Hematopoietic multipotent progenitor cell treated with erythropoietin and hydrocortisone succinate and interleukin-3 and kit ligand, for 17 days (in vitro differentiated cells): Measurements from ENCODE around the gene MED13L.
A peak's percentile ranks its signal among the peaks of the same experiment; 100 is the strongest.
"Not testable (repeated sequence)": the region's sequence is repeated elsewhere in the genome, so short reads cannot be mapped to it uniquely, and the experiment has no call there.

Experiments
- DNase-seq: peaks from one replicate; pipeline ENCODE4 v3.0.0-alpha.2; 2015; ENCODE audit warnings: low spot score

The MED13L gene

DNA sequence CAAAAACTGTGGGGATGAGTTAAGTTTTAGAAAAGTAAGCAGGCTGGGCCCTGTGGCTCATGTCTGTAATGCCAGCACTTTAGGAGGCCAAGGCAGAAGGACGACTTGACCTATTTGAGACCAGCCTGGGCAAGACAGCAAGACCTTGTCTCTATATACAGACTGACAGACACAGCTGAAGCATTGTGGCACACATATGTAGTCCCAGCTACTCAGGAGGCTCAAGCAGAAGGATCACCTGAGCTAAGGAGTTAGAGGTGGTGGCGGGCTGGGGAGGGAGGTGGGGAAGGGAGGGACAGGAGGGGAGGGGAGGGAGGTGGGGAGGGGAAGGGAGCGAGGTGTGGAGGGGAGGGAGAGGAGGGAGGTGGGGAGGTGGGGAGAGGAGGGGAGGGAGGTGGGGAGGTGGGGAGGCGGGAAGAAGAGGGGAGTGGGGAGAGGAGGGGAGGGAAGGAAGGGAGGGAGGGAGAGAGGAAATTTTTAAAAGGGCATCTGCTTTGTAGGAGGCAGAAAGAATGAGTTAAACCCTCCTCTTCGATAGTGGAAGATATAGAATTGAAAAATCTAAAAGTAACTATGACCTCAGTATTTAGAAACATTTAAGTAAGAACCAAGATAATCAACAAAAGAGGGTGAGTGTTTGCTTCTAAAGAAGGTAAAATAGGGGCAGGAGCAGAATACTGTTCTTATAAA, 30.9 kb downstream of the MED13L start:
- no peak for DNase-seq

DNA sequence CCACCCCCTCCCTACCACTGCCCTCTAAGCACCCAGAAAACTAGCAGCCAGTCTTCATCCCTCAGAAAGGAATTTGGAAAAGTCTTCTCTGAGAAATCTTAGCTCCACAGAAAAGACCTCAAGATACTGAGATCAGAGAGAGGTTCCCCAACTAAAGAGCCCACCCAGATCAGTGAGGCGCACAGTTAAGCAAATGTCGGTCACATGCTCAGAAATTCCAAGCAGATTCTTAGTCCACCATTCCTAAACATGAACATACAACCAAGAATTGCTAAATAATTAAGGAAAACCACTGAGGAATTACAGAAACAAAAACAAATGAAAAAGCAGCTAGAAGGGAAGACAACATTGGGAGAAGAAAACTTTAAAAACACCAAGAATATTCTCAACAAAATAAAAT, 32.3 kb downstream of the MED13L start:
- no peak for DNase-seq

DNA sequence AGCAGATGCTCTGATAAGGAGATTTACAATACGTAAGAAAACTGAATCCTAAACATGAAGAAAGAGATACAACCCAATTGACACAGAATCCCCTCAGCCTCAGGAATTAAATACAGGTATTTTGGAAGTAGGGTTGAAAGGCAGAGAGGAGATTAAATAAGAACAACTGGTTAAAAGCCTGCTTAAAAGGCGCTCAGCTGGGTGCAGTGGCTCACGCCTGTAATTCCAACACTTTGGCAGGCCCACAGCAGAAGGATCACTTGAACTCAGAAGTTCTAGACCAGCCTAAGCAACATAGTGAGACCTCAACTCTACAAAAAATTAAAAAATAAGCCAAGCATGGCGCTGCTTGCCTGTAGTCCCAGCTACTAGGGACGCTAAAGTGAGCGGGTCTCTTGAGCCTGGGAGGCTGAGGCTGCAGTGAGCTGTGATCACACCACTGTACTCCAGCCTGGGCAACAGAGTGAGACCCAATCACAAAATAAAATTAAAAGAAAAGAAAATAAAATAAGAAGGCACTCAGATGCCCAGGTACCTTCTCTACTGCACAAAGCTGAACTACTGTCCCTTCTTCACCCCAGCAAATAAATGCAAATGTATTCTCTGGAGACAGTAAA, 32.9 kb downstream of the MED13L start:
- no peak for DNase-seq

DNA sequence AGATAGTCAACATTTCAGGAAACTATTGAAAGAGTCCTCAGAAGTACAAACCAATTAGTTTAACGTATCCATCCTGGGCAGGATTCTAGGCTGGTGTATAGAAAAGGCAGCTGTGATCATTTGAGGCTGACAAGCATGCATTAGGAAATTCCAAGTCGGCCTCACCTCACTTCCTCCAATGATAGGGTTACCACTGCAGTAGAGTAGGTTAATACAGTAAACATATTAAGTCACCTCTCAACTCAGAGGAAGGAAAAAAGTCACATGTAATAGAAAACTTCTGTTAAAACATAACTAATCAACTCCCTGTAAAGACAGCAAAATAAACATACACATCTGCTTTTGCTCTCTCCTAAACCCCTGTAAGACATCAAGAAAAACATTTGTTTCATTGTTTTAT, 33.5 kb downstream of the MED13L start:
- no peak for DNase-seq

DNA sequence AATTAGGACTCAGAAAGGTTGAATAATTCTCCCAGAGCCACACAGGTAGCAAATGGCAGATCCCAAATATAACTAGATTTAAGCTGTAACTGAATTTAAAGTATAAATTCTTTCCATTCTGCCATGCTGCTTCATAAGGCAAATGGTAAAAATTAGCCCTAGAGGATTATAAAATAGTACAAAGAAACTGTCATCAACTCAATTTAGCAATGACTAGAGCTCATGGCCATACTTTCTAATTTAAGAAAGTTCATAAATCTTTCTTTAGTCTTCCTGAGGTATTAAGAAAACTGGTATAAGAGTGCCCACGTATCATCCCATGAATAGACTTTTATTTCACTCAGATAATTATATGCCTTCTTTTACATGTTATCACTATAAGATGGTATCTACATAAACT, 34.8 kb downstream of the MED13L start:
- no peak for DNase-seq

DNA sequence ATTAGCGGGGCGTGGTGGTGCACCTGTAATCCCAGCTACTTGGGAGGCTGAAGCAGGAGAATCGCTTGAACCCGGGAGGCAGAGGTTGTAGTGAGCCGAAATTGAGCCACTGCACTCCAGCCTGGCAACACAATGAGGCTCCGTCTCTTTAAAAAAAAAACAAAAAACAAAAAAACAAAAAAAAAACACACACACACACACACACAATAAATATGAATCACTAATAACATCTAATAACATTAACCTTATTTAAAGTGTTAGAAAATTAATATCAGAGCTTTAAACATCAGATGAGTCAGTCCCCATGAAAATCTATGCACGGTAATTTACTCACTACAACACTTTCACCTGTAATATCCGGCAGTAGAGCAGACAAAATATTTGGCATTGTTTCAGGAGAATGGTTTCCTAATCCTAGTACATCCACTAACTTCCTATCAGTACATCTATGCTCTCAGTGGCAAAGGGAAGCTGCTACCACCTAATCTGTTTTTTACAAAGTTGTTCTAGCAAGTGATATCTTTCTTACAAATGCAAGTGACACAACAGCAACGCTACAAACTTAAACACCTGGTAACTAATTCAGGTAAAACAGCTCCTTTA, 36.2 kb downstream of the MED13L start:
- no peak for DNase-seq

DNA sequence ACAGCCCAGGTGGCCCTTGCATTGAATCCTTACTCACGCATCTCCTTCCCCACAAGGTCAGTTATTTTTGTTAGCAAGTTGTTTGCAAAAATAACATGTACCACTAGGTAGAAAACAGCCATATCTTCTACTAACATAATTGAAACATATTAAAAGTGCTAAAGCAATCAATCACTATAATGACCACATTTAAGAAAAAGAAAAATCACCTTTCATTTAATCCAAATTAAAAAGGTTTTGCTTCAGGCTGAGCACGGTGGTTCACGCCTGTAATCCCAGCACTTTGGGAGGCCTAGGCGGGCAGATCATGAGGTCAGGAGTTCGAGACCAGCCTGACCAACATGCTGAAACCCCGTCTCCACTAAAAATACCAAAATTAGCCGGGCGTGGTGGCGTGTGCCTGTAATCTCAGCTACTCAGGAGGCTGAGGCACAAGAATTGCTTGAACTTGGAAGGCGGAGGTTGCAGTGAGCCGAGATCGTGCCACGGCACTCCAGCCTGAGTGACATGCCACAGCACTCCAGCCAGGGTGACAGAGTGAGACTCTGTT, 38.8 kb downstream of the MED13L start:
- DNase-seq = not testable (repeated sequence)

DNA sequence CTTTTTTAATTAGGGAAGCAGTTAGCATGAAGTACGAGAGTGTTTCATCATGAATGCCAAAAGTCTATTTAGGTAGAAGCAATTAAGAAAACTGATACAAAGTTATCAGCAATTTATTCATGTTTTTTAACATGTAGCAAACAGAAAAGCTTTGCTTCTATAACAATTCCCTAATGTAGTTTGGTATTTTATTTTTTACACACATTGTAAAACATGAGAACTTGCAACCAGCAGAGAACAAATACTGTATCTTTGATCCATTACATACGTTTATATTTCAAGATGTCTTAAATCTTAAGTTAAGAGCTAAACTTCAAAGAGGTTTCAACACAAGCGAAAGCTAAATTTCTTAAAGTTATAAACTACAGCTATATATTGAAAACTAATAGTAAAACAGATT, 39.3 kb downstream of the MED13L start:
- DNase-seq = no peak

DNA sequence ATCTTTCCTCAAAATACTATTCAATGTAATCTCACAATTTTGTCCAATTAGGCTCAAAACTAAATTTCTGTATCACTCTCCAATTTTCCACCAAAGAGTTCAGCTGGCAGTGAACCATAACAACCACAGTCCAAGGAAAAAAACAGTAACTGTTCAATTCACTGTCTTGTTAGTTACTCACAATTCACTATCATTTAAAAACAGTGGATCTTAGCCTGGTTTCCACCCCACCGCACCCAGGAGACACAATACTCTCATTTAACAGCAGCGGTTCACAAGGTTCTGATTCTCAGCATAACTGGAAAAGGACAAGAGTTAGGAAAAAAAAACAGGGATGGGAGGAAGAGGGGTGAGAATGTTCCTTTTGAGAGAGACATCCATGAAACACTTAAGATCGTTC, 40.5 kb downstream of the MED13L start:
- DNase-seq = no peak

DNA sequence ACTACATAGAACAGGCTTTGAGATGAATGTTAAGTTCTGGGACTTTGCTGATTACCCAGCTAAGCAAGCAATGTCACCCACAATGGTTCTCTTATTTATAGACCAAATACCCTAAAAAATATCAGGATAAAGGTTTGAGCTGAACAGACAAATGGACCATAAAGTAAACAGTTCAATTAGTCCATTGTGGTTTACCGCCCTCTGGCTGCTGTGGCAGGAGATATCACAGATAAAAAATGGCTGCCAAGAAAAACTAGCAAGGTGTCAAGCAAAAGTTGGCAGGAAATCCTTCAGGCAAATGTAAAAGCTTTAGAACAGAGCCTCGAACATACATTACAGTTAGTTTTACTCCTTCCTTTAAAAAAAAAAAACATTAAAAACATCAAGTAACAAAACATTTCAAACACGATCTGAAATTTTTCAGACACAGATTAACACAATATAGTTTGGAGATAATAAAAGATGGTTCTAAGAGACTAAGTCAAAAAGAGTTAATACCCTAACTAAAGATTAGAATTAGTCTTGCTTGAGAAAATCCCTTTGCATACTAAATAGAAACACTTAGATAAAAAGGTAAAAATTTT, 41.3 kb downstream of the MED13L start:
- peak; percentile 86 for DNase-seq

DNA sequence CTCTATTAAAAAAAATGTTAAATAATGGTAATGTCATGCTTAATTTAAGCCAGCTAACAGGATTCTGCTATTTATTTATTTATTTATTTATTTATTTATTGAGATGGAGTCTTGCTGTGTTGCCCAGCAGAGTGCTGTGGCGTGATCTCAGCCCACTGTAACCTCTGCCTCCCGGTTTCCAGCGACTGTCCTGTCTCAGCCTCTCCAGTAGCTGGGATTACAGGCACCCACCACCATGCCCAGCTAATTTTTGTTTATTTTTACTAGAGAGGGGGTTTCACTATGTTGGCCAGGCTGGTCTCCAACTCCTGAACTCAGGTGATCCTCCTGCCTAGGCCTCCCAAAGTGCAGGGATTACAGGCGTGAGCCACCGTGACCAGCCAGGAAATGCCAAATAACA, 43.3 kb downstream of the MED13L start:
- DNase-seq = not testable (repeated sequence)

DNA sequence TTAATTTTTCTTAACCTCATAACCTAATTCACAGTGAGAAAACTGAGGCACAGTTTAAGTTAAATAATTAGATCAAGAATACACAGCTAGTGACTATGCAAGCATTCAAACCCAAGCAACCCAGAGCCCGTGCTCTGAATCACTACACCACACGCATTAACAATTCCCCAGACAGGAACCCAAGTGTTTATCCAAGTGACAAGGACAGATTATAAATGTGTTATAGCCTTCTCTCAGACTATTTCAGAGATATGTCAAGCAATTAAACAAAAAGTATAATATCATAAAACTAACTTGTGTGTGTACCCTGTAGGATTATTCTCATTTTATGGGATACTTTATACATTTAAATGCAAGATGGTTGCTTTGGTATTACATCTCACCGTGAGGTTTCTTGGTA, 43.8 kb downstream of the MED13L start:
- DNase-seq = no peak

DNA sequence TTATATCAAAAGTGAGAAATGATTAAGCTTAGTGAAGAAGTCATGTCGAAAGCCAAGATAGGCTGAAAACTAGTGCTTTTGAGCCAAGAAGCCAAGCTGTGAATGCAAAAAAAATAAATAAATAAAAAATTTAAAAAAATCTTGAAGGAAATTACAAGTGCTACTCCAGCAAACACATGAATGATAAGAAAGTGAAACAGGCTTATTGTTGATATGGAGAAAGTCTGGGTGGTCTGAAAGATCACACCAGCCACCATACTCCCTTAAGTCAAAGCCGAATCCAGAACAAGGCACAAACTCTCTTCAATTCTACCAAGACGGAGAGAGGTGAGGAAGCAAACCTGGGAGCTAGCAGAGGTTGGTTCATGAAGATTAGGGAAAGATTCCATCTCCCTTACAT, 49.7 kb downstream of the MED13L start:
- DNase-seq = no peak

DNA sequence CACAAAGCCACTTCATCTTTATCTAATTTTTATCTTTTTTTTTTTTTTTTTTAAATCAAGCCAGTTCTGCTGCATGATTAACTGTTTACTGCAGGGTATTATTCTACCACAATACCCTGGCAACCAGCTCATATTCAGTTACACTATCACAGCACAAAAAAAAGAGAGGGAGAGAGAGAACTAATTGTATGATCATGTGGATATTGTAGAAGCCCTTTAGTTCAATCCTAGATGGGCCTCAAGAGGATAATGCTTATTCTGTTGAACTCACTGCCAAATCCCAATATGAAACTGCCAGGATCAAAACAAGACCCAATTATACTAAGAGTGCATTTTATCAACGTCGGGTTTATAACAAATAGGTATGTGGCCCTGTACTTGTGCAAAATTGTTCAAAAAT, 51.5 kb downstream of the MED13L start:
- no peak for DNase-seq

DNA sequence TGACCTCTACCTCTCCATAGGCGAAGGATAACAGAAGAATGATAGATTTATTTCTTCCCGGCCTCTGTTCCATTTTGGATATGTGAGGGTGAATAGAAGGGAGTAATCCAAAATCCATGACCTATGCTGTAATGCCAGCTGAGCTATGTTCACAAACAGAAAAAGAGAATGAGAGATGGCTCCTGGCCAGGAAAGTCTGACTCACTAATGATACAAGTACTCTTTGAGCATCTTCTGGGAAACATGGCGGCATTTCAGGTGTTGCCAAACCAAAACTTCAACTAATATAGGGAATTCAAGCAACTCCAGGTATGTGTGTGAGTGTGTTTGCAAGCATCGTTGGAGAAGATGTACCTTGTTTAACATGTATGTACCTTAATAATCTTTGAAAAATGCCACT, 55.1 kb downstream of the MED13L start:
- peak; percentile 75 for DNase-seq

DNA sequence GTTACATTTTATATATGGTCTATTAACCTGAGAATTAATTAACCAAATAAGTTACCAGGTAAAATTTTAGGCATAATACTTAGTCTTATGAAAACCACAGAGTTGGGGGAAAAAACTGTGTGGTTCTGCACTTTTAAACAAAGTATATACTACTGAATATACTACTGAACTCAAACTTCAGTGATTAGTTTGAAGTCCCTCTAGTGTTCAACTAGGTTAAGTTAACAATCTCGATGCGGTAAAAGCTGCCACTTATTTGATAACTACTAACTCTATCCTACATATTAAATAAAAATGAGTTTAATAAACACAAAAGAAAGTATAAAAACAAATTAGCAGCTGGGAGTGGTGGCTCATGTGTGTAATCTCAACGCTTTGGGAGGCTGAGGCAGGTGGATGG, 56.7 kb downstream of the MED13L start:
- no peak for DNase-seq

DNA sequence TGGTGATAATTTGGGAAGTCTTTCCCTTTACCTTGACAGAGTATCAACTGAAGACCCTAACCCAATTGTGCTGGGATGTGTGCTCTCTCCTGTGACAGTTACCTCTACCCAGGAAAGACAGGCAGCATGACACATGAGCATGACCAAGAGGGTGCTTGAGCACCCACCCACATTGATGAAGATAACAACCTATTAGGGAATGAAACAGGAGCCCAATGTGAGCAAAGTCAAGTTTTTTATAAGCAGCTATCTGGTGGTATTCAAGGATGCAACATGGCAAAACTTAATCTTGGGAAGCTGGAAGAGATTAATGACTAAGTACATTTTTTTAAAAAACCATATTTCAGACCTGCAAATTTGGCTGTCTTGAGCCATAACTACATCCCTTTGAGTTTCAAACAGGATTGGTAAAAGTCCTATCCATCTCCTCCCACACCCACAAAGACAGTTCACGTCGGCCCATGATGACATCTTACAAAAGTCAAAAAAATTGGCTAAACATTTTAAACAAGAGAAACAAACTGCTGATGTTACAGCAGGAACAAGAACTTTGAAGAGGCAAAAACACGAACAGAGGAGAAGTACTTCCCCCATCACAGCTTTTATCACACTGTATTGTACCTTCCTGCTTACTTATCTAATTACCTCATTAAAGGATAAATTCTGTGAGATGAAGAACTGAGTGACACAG, 60.3 kb downstream of the MED13L start:
- DNase-seq = peak; percentile 56

DNA sequence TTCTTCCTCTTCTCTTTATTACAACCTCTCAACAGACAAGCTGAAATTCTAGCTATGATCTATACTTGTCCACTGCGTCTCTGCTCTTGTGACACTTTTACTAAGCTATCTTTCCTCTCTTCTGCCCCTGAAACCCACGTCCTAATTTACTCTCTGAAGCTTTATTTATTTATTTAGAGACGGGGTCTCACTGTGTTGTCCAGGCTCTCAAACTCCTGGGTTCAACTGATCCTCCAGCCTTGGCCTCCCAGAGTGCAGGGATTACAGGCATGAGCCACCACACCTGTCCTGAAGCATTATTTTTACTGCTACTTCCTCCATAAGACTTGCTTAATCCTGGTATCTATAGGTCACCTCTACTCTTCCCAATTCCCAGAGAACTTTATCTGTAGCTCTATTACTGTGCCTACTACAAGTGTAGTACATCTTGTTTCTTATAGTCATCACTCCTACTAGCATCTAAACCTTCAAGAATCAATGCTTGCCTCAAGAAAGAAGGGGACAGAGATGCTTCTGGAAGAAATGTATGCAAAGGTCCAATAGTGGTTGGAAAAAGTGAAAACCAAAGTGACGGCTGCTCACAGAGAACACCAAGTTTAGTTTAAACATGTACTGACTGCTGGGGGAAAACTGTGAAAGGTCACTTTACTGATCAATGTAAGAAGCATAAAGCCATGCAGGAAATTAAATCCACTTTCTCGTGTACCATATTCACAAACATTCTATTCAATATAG, 61.3 kb downstream of the MED13L start:
- DNase-seq = no peak

DNA sequence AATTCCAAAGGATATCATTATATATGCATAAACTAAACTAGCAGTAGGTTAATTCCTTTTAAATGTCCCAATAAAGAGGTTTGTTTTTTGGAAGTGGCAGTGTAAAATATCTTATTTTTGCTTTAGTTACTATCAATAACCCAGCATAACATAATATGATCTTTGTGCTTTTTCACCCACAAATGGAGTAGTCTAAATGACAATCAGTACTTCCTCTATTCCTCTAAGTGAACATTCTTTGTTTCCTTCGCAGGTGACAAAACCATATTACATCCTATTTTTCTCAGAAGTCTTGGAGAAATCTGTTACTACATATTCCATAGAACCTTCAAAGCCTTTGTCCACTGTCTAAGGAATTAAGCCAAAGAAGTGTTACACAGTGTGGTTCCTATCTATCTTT, 62.5 kb downstream of the MED13L start:
- no peak for DNase-seq

DNA sequence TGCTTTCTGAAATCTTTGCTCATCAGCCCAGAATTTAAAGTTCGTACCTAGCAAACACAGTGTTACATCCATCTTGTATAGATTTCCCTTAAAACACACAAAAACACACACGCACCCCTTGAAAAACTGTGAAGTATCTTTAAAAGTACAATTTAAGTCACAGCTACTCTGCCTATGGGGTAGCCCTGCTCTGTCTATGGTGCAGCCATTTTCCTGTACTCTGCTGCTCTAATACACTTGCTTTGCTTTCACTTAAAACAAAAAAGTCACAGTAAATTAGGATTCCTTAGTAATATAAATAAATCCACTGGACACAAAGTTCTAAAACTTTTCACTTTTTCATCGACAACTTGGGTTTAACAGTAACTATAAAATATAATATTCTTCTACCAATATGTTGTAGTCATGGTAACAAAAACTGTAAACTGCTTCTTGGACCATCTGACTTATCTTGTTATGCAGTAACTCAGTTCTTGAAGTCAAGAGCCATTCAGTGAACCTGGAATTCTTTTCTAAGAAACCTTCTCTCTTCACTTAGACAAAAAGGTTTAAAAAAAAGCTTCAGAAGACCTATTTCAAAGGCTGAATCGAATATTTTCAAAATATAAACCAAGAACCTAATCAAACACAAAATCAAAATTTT, 63.5 kb downstream of the MED13L start:
- no peak for DNase-seq

DNA sequence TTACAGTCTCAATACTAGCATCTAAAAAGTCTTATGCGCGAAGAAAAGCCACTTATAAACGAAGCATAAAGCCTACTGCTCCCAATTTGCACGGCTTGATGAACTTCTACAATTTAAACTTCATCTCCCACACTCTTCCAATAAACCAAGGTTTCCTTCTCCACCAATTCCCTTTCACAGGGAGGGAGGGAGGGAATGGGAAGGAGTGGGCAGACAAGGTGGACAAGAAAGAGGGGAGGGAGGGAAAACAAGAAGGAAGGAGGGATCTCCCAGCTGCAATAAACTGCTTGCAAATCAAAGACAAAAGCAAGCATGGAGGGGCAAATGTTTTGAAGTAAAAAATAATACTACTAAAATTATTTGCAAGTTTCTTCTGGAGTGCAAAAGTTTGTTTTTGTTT, 64.5 kb downstream of the MED13L start:
- DNase-seq = no peak
